GM12801 (cell line): Measurements from ENCODE around the gene SSBP2.

Source experiments
- TF ChIP-seq, protein P1 (sequence below): IDR thresholded peaks from one replicate; pipeline ENCODE4 v1.5.1; 2011; ENCODE audit warnings: control low read depth; ENCODE audit not compliant: insufficient read length; ENCODE audit errors: extremely low read depth

The SSBP2 gene

DNA sequence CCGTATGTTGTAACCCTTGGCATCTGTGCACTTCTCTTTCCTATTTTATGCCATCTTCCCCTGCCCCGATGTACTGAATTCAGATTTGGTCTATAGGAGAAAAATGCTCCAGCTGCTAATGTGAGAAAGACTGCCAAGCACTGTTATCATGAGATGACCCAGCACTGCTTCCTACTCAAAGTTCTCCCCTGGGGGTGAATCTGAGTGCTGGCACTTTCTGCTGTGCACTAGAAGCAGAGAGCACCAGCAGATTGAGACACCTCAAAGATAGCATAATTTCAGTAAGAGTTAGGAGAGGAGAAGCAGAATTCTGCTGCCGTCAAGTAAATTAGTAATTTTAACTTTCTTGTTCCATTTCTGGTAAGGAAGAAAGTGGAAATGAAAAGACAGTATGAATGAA is 264.2 kb downstream of the SSBP2 start:
- TF ChIP-seq, protein P1, sequence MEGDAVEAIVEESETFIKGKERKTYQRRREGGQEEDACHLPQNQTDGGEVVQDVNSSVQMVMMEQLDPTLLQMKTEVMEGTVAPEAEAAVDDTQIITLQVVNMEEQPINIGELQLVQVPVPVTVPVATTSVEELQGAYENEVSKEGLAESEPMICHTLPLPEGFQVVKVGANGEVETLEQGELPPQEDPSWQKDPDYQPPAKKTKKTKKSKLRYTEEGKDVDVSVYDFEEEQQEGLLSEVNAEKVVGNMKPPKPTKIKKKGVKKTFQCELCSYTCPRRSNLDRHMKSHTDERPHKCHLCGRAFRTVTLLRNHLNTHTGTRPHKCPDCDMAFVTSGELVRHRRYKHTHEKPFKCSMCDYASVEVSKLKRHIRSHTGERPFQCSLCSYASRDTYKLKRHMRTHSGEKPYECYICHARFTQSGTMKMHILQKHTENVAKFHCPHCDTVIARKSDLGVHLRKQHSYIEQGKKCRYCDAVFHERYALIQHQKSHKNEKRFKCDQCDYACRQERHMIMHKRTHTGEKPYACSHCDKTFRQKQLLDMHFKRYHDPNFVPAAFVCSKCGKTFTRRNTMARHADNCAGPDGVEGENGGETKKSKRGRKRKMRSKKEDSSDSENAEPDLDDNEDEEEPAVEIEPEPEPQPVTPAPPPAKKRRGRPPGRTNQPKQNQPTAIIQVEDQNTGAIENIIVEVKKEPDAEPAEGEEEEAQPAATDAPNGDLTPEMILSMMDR, result no peak

DNA sequence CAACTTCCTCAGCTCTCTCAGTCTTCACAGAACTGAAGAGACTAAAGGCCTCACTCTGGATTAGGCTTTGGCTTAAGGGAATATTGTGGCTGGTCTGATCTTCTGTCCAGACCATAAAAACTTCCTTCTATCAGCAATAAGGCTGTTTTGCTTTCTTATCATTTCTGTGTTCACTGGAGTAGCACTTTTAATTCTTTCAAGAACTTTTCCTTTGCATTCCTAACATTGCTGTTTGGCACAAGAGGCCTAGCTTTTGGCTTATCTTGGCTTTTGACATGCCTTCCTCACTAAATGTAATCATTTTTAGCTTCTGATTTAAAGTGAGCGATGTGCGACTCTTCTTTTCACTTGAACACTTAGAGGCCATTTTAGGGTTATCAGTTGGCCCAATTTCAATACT is 268.3 kb downstream of the SSBP2 start:
- TF ChIP-seq, protein P1, result no peak

GRCh38 chr5:81469676-81470075 is 281.2 kb downstream of the SSBP2 start:
- TF ChIP-seq, protein P1, result no peak

DNA sequence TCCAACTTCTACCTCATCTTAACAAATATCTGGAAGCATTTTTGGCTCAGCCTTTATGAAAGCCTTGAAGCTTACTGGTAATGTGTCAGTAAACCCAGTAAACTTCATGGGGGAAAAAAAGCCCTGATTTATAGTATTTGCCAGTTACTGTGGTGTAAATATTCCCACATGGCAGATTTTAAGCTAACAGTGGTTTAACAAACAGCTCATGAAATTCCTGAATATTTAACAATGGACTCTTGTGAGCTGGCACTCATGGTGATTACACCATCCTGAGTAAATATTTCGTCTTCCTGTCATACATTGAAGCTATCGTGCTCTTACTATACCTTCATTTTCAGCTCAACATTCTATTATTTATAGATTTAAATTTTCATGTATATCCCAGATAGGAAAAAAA is 300.0 kb downstream of the SSBP2 start:
- TF ChIP-seq, protein P1, result no peak

DNA sequence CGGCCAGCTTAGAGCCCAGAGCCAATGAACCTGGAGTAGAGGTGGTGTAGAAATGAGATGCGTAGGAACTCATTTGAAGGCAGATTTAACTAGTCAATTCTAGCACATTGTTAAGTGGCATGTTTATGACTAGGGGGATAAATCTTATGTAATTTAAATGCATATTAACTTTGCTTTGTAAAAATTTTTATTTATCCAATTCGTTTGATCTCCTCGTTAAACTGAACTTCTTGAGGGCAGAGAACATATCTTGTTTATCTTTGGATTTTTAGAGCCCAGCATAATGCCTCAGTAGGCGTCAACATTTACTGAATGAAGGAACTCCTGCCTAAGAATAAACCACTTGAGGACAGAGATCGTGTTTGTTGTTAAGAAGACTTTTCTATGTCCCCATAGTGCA is 315.9 kb downstream of the SSBP2 start:
- TF ChIP-seq, protein P1, result no peak

DNA sequence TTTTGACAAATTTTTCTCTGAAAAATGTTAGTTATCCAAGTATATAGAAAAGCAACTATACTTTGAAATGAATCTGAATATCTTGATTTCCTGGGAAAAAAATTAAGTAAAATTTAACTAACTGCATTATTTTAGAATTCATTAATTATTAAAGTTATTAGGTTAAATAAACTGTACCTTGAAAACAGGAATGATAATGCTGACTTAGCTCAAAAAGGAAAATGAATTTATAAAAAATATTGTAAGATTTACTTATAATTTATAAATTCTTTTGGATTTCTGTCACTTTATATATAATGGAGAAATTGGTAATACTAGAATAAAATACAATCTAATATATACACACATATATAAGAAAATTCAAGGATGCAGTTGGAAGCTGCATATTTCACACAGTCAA is 320.9 kb downstream of the SSBP2 start:
- TF ChIP-seq, protein P1, result no peak

DNA sequence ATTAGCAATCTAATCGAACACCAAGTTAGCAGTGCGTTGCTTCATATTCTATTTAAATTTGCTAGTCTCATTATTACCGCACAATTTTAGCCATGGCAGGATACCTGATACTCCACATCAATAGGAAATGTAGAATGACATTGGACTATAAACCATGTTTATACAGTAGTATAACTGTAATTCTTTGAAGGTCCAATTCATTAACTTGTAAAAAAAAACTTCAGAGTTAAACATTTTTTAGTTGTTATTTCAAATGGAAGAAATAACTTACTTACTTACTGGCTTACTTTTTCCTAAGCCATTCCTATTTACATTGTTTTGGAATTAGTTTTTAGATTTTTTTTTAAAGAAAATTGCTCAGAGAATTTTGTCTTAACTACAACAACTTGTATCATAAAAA is 321.5 kb downstream of the SSBP2 start:
- TF ChIP-seq, protein P1, result no peak

DNA sequence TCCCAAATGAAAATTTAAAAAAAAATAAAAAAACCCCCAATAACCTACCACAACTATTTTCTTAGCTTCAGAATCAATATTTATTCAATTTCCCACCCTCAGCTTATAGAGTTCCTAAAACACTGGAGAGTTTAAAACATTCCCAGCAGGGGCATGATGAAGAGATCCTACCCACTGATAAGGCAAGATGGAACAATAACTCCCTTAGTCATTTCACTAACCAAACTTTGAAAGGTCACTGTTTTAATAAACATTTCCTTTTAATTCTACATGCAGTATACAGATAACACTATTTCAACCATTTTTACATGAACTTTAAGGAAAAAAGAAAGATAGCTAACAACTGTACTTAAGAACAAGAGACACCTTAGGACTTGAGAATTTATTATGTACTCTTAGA is 322.0 kb downstream of the SSBP2 start:
- TF ChIP-seq, protein P1, result no peak
